ENCODE data around the gene TNIK.

Gene TNIK

DNA sequence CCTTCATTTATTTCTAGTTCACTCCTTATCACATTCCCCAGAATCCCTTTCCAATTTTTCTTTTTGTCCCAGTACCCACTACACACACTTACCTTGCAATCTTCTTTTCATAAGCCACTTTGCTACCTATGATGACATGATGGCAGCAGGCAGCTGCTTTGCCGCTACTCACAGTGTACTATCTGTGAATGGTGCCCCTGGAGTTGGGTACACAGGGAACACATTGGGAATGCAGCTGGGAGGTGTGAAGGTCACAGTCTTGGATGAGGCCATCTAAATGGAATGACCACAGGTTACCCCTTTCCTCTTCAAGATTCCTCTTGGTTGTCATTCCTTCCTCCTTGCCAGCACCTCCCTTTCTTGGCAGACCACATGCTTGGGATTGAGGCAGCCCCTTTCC lies 20.8 kb upstream of the TNIK start:
- Histone ChIP-seq H3K9me3 (no peaks in the 10 kb centered on the region), H3K27me3 (no peaks in the 10 kb centered on the region), H3K36me3 (no peaks in the 10 kb centered on the region), H3K27ac (no peak overlapping the region), H3K4me3 (no peak overlapping the region), H3K4me1 (no peaks in the 10 kb centered on the region)
- no peak for DNase-seq
- TF ChIP-seq CTCF (IDR thresholded peaks at IDR 0.05), result no peak
- intact Hi-C loops (cut with DNase I; ENCODE audit: low total_unique reads), result no loop called here

- intact Hi-C loops (cut with DNase I; ENCODE audit: low total_unique reads), result no loop called here
- no peak overlapping the region for H3K27ac ChIP-seq
- no peaks in the 10 kb centered on the region for H3K27me3 ChIP-seq
- TF ChIP-seq CTCF (IDR thresholded peaks at IDR 0.05), result no peak
- H3K4me1 ChIP-seq, result no peaks in the 10 kb centered on the region
- no peaks in the 10 kb centered on the region for H3K36me3 ChIP-seq
- DNase-seq, result no peak
- H3K9me3 ChIP-seq, result no peaks in the 10 kb centered on the region
- H3K4me3 ChIP-seq, result no peak overlapping the region
Measured at GRCh38 chr3:171480526-171480925, 20.3 kb upstream of the TNIK start.

DNA sequence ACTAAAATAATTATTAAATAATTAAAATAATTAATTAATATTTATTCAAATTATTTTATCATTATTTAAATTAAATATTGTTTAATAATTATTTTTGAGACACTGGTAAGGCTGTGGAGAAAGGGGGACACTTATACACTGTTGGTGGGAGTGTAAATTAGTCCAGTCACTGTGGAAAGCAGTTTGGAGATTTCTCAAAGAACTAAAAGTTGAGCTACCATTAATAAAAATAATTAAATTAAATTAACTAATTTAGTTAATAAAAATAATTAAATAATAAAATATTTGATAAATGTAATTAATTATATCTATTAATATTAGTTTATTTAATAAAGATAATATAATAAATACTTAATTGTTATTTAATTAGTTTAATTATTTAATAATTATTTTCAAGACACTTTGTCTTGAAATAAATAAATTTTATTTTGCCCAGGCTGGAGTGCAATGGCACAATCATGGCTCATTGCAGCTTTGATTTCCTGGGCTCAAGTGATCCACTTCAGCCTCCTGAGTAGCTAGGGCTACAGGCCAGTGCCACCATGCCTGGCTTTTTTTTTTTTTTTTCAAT lies 16.4 kb upstream of the TNIK start:
- no peaks in the 10 kb centered on the region for H3K4me1 ChIP-seq
- no peak overlapping the region for H3K4me3 ChIP-seq
- no peak for TF ChIP-seq CTCF (IDR thresholded peaks at IDR 0.05)
- no peak overlapping the region for H3K27ac ChIP-seq
- no peak for DNase-seq
- intact Hi-C loops (cut with DNase I; ENCODE audit: low total_unique reads), result no loop called here
- H3K9me3 ChIP-seq, result no peaks in the 10 kb centered on the region
- H3K27me3 ChIP-seq, result no peaks in the 10 kb centered on the region
- no peaks in the 10 kb centered on the region for H3K36me3 ChIP-seq

GRCh38 chr3:171472552-171472951 lies 12.3 kb upstream of the TNIK start:
- H3K27ac ChIP-seq, result no peak overlapping the region
- no peak overlapping the region for H3K4me3 ChIP-seq
- no peak for TF ChIP-seq CTCF (IDR thresholded peaks at IDR 0.05)
- no peaks in the 10 kb centered on the region for H3K27me3 ChIP-seq
- H3K36me3 ChIP-seq, result no peaks in the 10 kb centered on the region
- H3K4me1 ChIP-seq, result peaks cover 0 to 10% (median 0%) of the 10 kb centered on the region in 4 donors
- H3K9me3 ChIP-seq, result no peaks in the 10 kb centered on the region
- intact Hi-C loops (cut with DNase I; ENCODE audit: low total_unique reads), result no loop called here
- no peak for DNase-seq

- Histone ChIP-seq H3K9me3 (no peaks in the 10 kb centered on the region), H3K36me3 (no peaks in the 10 kb centered on the region), H3K4me3 (no peak overlapping the region), H3K4me1 (peaks cover 0 to 15% (median 0%) of the 10 kb centered on the region in 4 donors), H3K27ac (no peak overlapping the region), H3K27me3 (no peaks in the 10 kb centered on the region)
- no peak for TF ChIP-seq CTCF (IDR thresholded peaks at IDR 0.05)
- intact Hi-C loops (cut with DNase I; ENCODE audit: low total_unique reads), result no loop called here
- DNase-seq, result no peak
Measured at GRCh38 chr3:171470714-171471227, 10.6 kb upstream of the TNIK start.

GRCh38 chr3:171469376-171469775 lies 9.2 kb upstream of the TNIK start:
- Histone ChIP-seq H3K4me1 (peaks cover 0 to 15% (median 0%) of the 10 kb centered on the region in 4 donors), H3K4me3 (no peak overlapping the region), H3K27me3 (no peaks in the 10 kb centered on the region), H3K9me3 (no peaks in the 10 kb centered on the region), H3K36me3 (no peaks in the 10 kb centered on the region), H3K27ac (no peak overlapping the region)
- intact Hi-C loops (cut with DNase I; ENCODE audit: low total_unique reads), result no loop called here
- no peak for DNase-seq
- TF ChIP-seq CTCF (IDR thresholded peaks at IDR 0.05), result no peak

Measured in tibial artery (tissue), 4 donors.